ENCODE results near the gene PTGES2.

DNA sequence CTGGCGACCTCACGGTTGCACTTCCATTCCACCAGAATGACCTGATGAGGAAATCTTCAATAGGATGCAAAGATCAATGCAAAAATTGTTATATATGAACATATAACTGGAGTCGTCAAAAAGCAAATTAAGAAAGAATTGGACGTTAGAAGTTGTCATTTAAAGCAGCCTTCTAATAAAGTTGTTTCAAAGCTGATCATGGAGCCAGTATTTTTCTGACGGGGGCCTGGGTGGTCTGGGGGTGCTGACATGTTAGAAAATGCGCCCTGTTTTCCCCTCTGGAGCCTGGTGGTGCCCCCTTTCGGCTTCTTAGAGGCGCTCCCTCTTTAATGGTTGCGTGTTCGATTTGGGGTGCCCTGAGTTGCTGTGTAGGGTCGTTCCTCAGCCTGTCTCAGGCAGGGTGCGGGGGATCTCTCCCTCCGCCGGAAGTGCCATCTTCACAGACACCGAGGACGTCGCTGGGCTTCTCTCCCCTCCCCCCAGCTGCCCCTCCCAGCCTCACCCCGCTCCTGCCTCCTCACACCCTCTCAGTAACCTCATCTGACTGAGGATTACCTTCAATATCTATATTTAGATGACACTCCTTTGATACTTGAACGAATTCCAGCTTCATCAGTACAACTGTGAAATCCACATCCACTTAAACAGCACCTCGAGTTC is 18.3 kb downstream of the PTGES2 start:
- no peak for TF ChIP-seq EZH2 (optimal IDR thresholded peaks at IDR 0.05; ENCODE audit: low read depth, low read length)
- TF ChIP-seq, protein P1, sequence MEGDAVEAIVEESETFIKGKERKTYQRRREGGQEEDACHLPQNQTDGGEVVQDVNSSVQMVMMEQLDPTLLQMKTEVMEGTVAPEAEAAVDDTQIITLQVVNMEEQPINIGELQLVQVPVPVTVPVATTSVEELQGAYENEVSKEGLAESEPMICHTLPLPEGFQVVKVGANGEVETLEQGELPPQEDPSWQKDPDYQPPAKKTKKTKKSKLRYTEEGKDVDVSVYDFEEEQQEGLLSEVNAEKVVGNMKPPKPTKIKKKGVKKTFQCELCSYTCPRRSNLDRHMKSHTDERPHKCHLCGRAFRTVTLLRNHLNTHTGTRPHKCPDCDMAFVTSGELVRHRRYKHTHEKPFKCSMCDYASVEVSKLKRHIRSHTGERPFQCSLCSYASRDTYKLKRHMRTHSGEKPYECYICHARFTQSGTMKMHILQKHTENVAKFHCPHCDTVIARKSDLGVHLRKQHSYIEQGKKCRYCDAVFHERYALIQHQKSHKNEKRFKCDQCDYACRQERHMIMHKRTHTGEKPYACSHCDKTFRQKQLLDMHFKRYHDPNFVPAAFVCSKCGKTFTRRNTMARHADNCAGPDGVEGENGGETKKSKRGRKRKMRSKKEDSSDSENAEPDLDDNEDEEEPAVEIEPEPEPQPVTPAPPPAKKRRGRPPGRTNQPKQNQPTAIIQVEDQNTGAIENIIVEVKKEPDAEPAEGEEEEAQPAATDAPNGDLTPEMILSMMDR (IDR thresholded peaks at IDR 0.05; ENCODE audit: low read length) = no peak

All from MM.1S (cell line).